ENCODE measurements around the gene SNRPA. TPM values are rescaled to one million over a fixed set of nuclear protein-coding genes. Genes with fewer than 3 reads are reported as not detected.

SNRPA gene
- total RNA-seq, 2 experiments from 2014 or later, result 214 to 315 TPM

DNA sequence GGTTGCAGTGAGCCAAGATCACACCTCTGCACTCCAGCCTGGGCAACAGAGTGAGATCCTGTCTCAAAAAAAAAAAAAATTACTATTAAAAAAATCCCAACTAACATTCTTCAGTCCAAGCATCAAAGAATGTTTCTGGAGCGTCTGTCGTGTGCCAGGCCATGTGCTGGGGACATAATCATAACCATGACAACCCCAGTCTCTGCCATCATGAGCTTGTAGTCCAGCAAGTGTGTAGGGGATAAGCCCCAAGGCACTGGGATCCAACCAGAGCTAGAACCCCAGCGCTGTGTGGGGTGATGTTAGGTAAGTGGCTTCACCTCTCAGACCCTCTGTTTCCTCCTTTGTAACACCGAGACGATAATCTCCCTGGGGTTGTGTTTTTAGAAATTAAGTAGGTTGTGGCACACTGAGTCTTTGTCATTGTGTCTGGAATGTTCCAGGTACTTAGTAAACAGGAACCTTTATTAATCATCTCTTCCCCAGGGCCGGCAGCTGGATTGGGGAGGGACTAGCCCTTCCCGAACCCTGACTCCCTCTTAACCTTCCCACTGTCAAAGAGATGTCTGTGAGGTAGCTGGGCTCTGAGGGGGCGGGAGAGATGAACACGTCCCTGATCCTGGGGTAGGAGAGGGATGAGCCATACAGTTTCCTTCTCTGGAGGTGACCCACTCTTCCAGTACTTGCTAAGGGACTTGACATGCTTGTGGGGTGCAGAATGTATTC, 28.9 kb upstream of the SNRPA start:
- TF ChIP-seq CTCF (conservative IDR thresholded peaks at IDR 0.05; ENCODE audit: low read length) (no peak), EZH2phosphoT487 (IDR thresholded peaks at IDR 0.05; ENCODE audit: borderline replicate concordance, low read depth, low read length) (no peak)
- H4K20me1 ChIP-seq (ENCODE audit: insufficient read depth, low read length), result no peaks in the 10 kb centered on the region
- CTCF ChIA-PET (ENCODE audit: unreplicated experiment), result no interaction called here
- H3K4me1 ChIP-seq (ENCODE audit: insufficient read depth, low read length, poor library complexity, severe bottlenecking), result peaks cover 24% of the 10 kb centered on the region
- H3K9me2 ChIP-seq (ENCODE audit: insufficient read depth, low read length), result no peaks in the 10 kb centered on the region
- intact Hi-C loops (cut with micrococcal nuclease; ENCODE audit: unreplicated experiment), result no loop called here
- no TSS peak for BruUV-seq (replicated peaks)
- peaks cover 15% of the 10 kb centered on the region for H3K79me2 ChIP-seq (ENCODE audit: insufficient read depth, low read depth, low read length)
- H3K4me2 ChIP-seq (ENCODE audit: low read length), result no peak overlapping the region
- no peak overlapping the region for H3K4me3 ChIP-seq (ENCODE audit: low read depth, low read length, poor library complexity, severe bottlenecking)
- POLR2A ChIA-PET, result interaction anchor here (0.7 to 1.0 kb wide), 3 partner anchors 15 to 29 kb away, joined by 3 to 4 read pairs (median 3); partner anchors contain the start of genes ACTMAP and SNRPA
- H3K36me3 ChIP-seq (ENCODE audit: insufficient read depth, low read length), result peaks cover 7% of the 10 kb centered on the region; the same call in 1 of the 2 replicates
- H2AFZ ChIP-seq (ENCODE audit: low read length), result no peak overlapping the region
- H3K27ac ChIP-seq (ENCODE audit: low read depth, low read length, poor library complexity, severe bottlenecking), result no peak overlapping the region
- no peak for DNase-seq (ENCODE audit: low spot score)
- H3K9me3 ChIP-seq (ENCODE audit: low read length), result no peaks in the 10 kb centered on the region

DNA sequence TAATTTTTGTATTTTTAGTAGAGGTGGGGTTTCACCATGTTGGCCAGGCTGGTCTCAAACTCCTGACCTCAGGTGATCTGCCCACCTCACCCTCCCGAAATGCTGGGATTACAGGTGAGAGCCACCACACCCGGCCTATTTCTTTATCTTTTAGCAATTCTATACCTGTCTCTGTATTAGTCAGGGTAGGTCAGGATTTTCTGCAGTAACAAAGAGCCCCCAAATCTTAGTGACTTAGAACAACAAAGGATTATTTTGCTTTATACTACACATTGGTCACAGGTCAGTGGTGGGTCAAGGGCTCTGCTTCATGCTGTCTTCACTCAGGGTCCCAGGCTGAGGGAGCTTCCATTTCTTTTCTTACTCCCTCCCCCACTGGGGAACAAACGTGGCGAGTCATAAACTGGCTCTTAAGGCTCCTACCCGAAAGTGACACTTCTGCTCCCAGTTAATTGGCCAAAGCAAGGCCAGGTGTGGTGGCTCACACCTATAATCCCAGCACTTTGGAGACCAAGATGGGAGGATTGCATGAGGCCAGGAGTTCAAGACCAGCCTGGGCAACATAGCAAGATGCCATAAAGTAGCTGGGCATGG, 27.2 kb upstream of the SNRPA start:
- Histone ChIP-seq H3K4me3 (ENCODE audit: low read depth, low read length, poor library complexity, severe bottlenecking) (no peak overlapping the region), H3K79me2 (ENCODE audit: insufficient read depth, low read depth, low read length) (no peaks in the 10 kb centered on the region; the same call in 1 of the 2 replicates), H3K9me2 (ENCODE audit: insufficient read depth, low read length) (no peaks in the 10 kb centered on the region), H3K9me3 (ENCODE audit: low read length) (no peaks in the 10 kb centered on the region), H3K4me1 (ENCODE audit: insufficient read depth, low read length, poor library complexity, severe bottlenecking) (peaks cover 10% of the 10 kb centered on the region), H3K36me3 (ENCODE audit: insufficient read depth, low read length) (peaks cover 7% of the 10 kb centered on the region; the same call in 1 of the 2 replicates), H3K4me2 (ENCODE audit: low read length) (no peak overlapping the region), H3K27ac (ENCODE audit: low read depth, low read length, poor library complexity, severe bottlenecking) (no peak overlapping the region), H2AFZ (ENCODE audit: low read length) (no peak overlapping the region), H4K20me1 (ENCODE audit: insufficient read depth, low read length) (no peaks in the 10 kb centered on the region)
- intact Hi-C loops (cut with micrococcal nuclease; ENCODE audit: unreplicated experiment), result no loop called here
- DNase-seq (ENCODE audit: low spot score), result no peak
- no peak for TF ChIP-seq CTCF (conservative IDR thresholded peaks at IDR 0.05; ENCODE audit: low read length)
- no peak for TF ChIP-seq EZH2phosphoT487 (IDR thresholded peaks at IDR 0.05; ENCODE audit: borderline replicate concordance, low read depth, low read length)
- ChIA-PET POLR2A (no interaction called here), CTCF (ENCODE audit: unreplicated experiment) (no interaction called here)
- BruUV-seq (replicated peaks), result no TSS peak

- H2AFZ ChIP-seq (ENCODE audit: low read length), result no peak overlapping the region
- H3K79me2 ChIP-seq (ENCODE audit: insufficient read depth, low read depth, low read length), result no peaks in the 10 kb centered on the region; the same call in 1 of the 2 replicates
- peaks cover 7% of the 10 kb centered on the region; the same call in 1 of the 2 replicates for H3K36me3 ChIP-seq (ENCODE audit: insufficient read depth, low read length)
- H3K9me3 ChIP-seq (ENCODE audit: low read length), result no peaks in the 10 kb centered on the region
- H3K4me1 ChIP-seq (ENCODE audit: insufficient read depth, low read length, poor library complexity, severe bottlenecking), result peaks cover 4% of the 10 kb centered on the region
- ChIA-PET CTCF (ENCODE audit: unreplicated experiment) (interaction anchor here (1.1 kb wide), 1 partner anchor 12 kb away, joined by 4 read pairs; no protein-coding TSS in a partner anchor), POLR2A (no interaction called here)
- no peak overlapping the region for H3K4me3 ChIP-seq (ENCODE audit: low read depth, low read length, poor library complexity, severe bottlenecking)
- intact Hi-C loops (cut with micrococcal nuclease; ENCODE audit: unreplicated experiment), result no loop called here
- H4K20me1 ChIP-seq (ENCODE audit: insufficient read depth, low read length), result no peaks in the 10 kb centered on the region
- no TSS peak for BruUV-seq (replicated peaks)
- TF ChIP-seq CTCF (conservative IDR thresholded peaks at IDR 0.05; ENCODE audit: low read length) (no peak), EZH2phosphoT487 (IDR thresholded peaks at IDR 0.05; ENCODE audit: borderline replicate concordance, low read depth, low read length) (no peak)
- H3K4me2 ChIP-seq (ENCODE audit: low read length), result no peak overlapping the region
- no peaks in the 10 kb centered on the region for H3K9me2 ChIP-seq (ENCODE audit: insufficient read depth, low read length)
- H3K27ac ChIP-seq (ENCODE audit: low read depth, low read length, poor library complexity, severe bottlenecking), result no peak overlapping the region
- DNase-seq (ENCODE audit: low spot score), result no peak
Measured at GRCh38 chr19:40724315-40724714, 26.7 kb upstream of the SNRPA start.

All from OCI-LY7 (cell line).